Heart right ventricle (tissue), 16 donors: ENCODE results near the gene PNLIPRP2. TPM values are rescaled to one million over a fixed set of nuclear protein-coding genes. Genes with fewer than 3 reads are reported as not detected.

Source experiments
- ATAC-seq, 8 donors: fragments of 200-7000 bp; cut with Tn5 transposase; one replicate each; pipeline ENCODE4 v1.9.1; 2020; ENCODE audit warnings: mild to moderate bottlenecking in 8 of 8, moderate library complexity in 8 of 8, moderate number of reproducible peaks in 1 of 8
- DNase-seq, 2 donors: peaks; one replicate each; pipeline ENCODE4 v3.0.0-alpha.2; 2020
- H3K27ac ChIP-seq, 10 donors: fragments of 200-600 bp; sonication (generic) in 2 of 10; one replicate each; pipeline versions ENCODE4 v1.5.0 to v1.8.0; 2020 to 2022; ENCODE audit warnings: mild to moderate bottlenecking in 3 of 10
- H3K27me3 ChIP-seq, 7 donors: fragments of 200-600 bp; one replicate each; pipeline ENCODE4 v1.8.0; 2021 to 2022; ENCODE audit warnings: mild to moderate bottlenecking in 2 of 7
- H3K36me3 ChIP-seq, 9 donors: fragments of 200-600 bp; sonication (generic) in 1 of 9; one replicate each; pipeline versions ENCODE4 v1.5.0 to v1.8.0; 2020 to 2022; ENCODE audit warnings: mild to moderate bottlenecking in 2 of 9
- H3K4me1 ChIP-seq, 9 donors: fragments of 200-600 bp; sonication (generic) in 1 of 9; one replicate each; pipeline versions ENCODE4 v1.5.0 to v1.8.0; 2020 to 2022; ENCODE audit warnings: mild to moderate bottlenecking in 4 of 9
- H3K4me3 ChIP-seq, 10 donors: fragments of 200-600 bp; sonication (generic) in 2 of 10; one replicate each; pipeline versions ENCODE4 v1.5.0 to v1.8.0; 2020 to 2022; ENCODE audit warnings: mild to moderate bottlenecking in 7 of 10, moderate library complexity in 2 of 10
- H3K9me3 ChIP-seq, 11 donors: fragments of 200-600 bp in 10 of 11; sonication (generic) in 2 of 11; one replicate each; pipeline versions ENCODE4 v1.5.0 to v1.8.0; 2013 to 2022; ENCODE audit warnings: mild to moderate bottlenecking in 2 of 11, control low read depth in 1 of 11, moderate library complexity in 1 of 11
- CTCF ChIP-seq, 9 donors: fragments of 200-600 bp; sonication (generic) in 2 of 9; IDR thresholded peaks; one replicate each; pipeline versions ENCODE4 v1.5.0 to v1.8.0; 2021 to 2022; ENCODE audit warnings: antibody characterized with exemption in 9 of 9, mild to moderate bottlenecking in 5 of 9, moderate library complexity in 1 of 9
- WGBS, 2 donors: extraction: QIAGEN DNeasy Blood & Tissue Kit; methylation state at CpG; one replicate each; pipeline ENCODE4 v1.1.7; 2013; ENCODE audit warnings: inconsistent platforms in 1 of 2; 5-methylcytosine and 5-hydroxymethylcytosine counted together
- intact Hi-C, 10 donors: fragments of 100-400 bp; cut with DNase I; formaldehyde crosslinking; loops; one replicate each; pipeline versions ENCODE4 v1.11.1 to v1.14.2; 2022
- polyA plus RNA-seq, 2 donors: library from polyadenylated mRNA; stranded (reverse); fragments of 200-250 nt; gene quantifications; one replicate each; pipeline ENCODE4 v1.2.3, GENCODE V29; 2013
- total RNA-seq, 10 donors: library from RNA; stranded (reverse); fragmentation: NEBNext Ultra II Directional in 3 of 10; extraction: Animal tissue kit (Norgen Biotek cat#: 25700) in 3 of 10; gene quantifications; one replicate each; pipeline versions ENCODE4 v1.2.1 to v1.2.4, GENCODE V29; 2021 to 2023
- donor health status: Arrhythmogenic right ventricular cardiomyopathy.
- donor health status: ischemic (EF 13 %, LVEDD 7.1; RV severe dilation, severe dysfunction).
- donor health status: healthy with polysubstance abuse.
- donor health status: DM: no; HTN: yes; CAD: no.
- donor health status: DM: no; HTN: no; CAD: no.
- donor health status: ischemic (EF 25% LVEDD 6.9; RV normal size, moderate dysfunction).
- donor health status: ischemic (EF 25% LVEDD 5.7; RV mildly dilated, moderate dysfunction).
- donor health status: healthy.
- donor health status: DM: yes; HTN: yes; CAD: no.
- donor health status: Ischemic cardiomyopathy.
- donor health status: ischemic (EF 35%, LVEDD 5.7; RV mildly dilated, moderate dysfunction).
- donor health status: nonischemic (EF 11% LVEDD 7.7; RV severe dilation, severe dysfunction).
- donor health status: DM: yes; HTN: yes; CAD: no.
- donor health status: PGD.
- donor health status: ischemic (EF 29% LVEDD 5.4; RV normal size, mild dysfunction).
- donor health status: nonischemic (EF 23%, LVEDD 6.1; RV moderate dilation, normal function).

Gene PNLIPRP2
- total and polyA plus RNA-seq, 12 donors: 0.20 TPM; not detected in 11

- Histone ChIP-seq H3K36me3 (peaks cover 0 to 3% (median 0%) of the 10 kb centered on the region in 9 donors), H3K27ac (peak overlapping the region in 9 of 10 donors; percentile 2 to 64 (median 45)), H3K9me3 (no peaks in the 10 kb centered on the region), H3K27me3 (no peaks in the 10 kb centered on the region), H3K4me3 (no peak overlapping the region), H3K4me1 (peaks cover 14 to 60% (median 48%) of the 10 kb centered on the region in 9 donors)
- no peak for TF ChIP-seq CTCF (IDR thresholded peaks at IDR 0.05)
- DNase-seq (no peak), ATAC-seq (no peak)
- WGBS, 2 donors: 64 to 66% methylated on average over 7 of the region's 7 CpGs
- intact Hi-C loops: loop anchor here in 3 of 10 donors (10.0 kb wide), 3 partner anchors 56 to 486 kb away; partner anchors contain the start of gene HSPA12A (in 1 of the 3)
These were observed 68.2 kb downstream of the PNLIPRP2 start for GRCh38 chr10:116688741-116689495.

- WGBS, 2 donors: 92 to 93% methylated on average over 4 of the region's 4 CpGs
- Histone ChIP-seq H3K9me3 (no peaks in the 10 kb centered on the region), H3K27ac (peak overlapping the region in 5 of 10 donors; percentile 15 to 64 (median 58)), H3K4me3 (no peak overlapping the region), H3K36me3 (peaks cover 0 to 3% (median 0%) of the 10 kb centered on the region in 9 donors), H3K27me3 (no peaks in the 10 kb centered on the region), H3K4me1 (peaks cover 14 to 67% (median 48%) of the 10 kb centered on the region in 9 donors)
- ATAC-seq: no peak
- no peak for TF ChIP-seq CTCF (IDR thresholded peaks at IDR 0.05)
- DNase-seq: no peak
- intact Hi-C loops: loop anchor here in 8 of 10 donors (2.0 to 10.0 kb wide), 7 partner anchors 48 to 485 kb away; partner anchors contain the start of gene HSPA12A (in 7 of the 8)
These were observed 69.0 kb downstream of the PNLIPRP2 start for GRCh38 chr10:116689744-116690143.

- Histone ChIP-seq H3K27ac (peak overlapping the region in 8 of 10 donors; percentile 5 to 72 (median 58)), H3K4me1 (peaks cover 14 to 67% (median 48%) of the 10 kb centered on the region in 9 donors), H3K9me3 (no peaks in the 10 kb centered on the region), H3K36me3 (peaks cover 0 to 3% (median 0%) of the 10 kb centered on the region in 9 donors), H3K4me3 (peak overlapping the region in 1 of 10 donors; percentile 11), H3K27me3 (no peaks in the 10 kb centered on the region)
- TF ChIP-seq CTCF (IDR thresholded peaks at IDR 0.05): peak in 8 of 9 donors; percentile 13 to 67 (median 48)
- DNase-seq (peak; percentile 37 to 58), ATAC-seq (peak; percentile 52 to 77 (median 58))
- 31 to 32% methylated on average over 17 of the region's 17 CpGs for WGBS, 2 donors
- intact Hi-C loops: loop anchor here in 7 of 10 donors (2.0 to 10.0 kb wide), 5 partner anchors 47 to 82 kb away; partner anchors contain the start of gene HSPA12A (in 6 of the 7)
These were observed 69.9 kb downstream of the PNLIPRP2 start for GRCh38 chr10:116690356-116691322.
